KMS-11 (cell line): ENCODE data around the gene THSD8.

ENCODE experiments used
- H2AFZ ChIP-seq: fragments of 200-600 bp; sonication (generic); 2 replicates; pipeline ENCODE4 v1.6.1; 2016; ENCODE audit warnings: antibody characterized with exemption, mixed run types, low read depth
- H3K27ac ChIP-seq: fragments of 200-600 bp; sonication (generic); 2 replicates; pipeline ENCODE4 v1.6.1; 2016; ENCODE audit warnings: mild to moderate bottlenecking, mixed run types
- H3K27me3 ChIP-seq: fragments of 200-600 bp; sonication (generic); 2 replicates; pipeline ENCODE4 v1.6.1; 2017; ENCODE audit warnings: mild to moderate bottlenecking, low read depth, mixed run types, moderate library complexity; ENCODE audit not compliant: insufficient read depth
- H3K36me3 ChIP-seq: fragments of 200-600 bp; sonication (generic); 2 replicates; pipeline ENCODE4 v1.6.1; 2017; ENCODE audit warnings: mild to moderate bottlenecking, mixed run types; ENCODE audit not compliant: insufficient read depth
- H3K4me1 ChIP-seq: fragments of 200-600 bp; sonication (generic); 2 replicates; pipeline ENCODE4 v1.6.1; 2016; ENCODE audit warnings: mild to moderate bottlenecking, low read depth, mixed run types; ENCODE audit not compliant: poor library complexity, severe bottlenecking
- H3K4me2 ChIP-seq: fragments of 200-600 bp; sonication (generic); 2 replicates; pipeline ENCODE4 v1.7.0; 2016; ENCODE audit warnings: mild to moderate bottlenecking, mixed run types
- H3K4me3 ChIP-seq: fragments of 200-600 bp; sonication (generic); IDR thresholded peaks from 2 replicates; pipeline ENCODE4 v1.6.1; 2017; ENCODE audit warnings: low read depth, low read length, mixed read lengths; ENCODE audit not compliant: insufficient read depth
- H3K79me2 ChIP-seq: fragments of 200-600 bp; sonication (generic); 2 replicates; pipeline ENCODE4 v1.6.1; 2016; ENCODE audit warnings: low read depth, mixed run types; ENCODE audit not compliant: insufficient read depth
- H3K9ac ChIP-seq: fragments of 200-600 bp; sonication (generic); 2 replicates; pipeline ENCODE4 v1.6.1; 2016; ENCODE audit warnings: mild to moderate bottlenecking, mixed run types
- H4K20me1 ChIP-seq: fragments of 200-600 bp; sonication (generic); 2 replicates; pipeline ENCODE4 v1.6.1; 2016; ENCODE audit warnings: mild to moderate bottlenecking, mixed run types; ENCODE audit not compliant: insufficient read depth
- TF ChIP-seq, protein P1 (sequence below): fragments of 200-600 bp; sonication (generic); conservative IDR thresholded peaks from 2 replicates; pipeline ENCODE4 v1.6.1; 2017; ENCODE audit warnings: low read depth, mild to moderate bottlenecking, antibody characterized with exemption, low read length, moderate library complexity, mixed read lengths

THSD8 gene

DNA sequence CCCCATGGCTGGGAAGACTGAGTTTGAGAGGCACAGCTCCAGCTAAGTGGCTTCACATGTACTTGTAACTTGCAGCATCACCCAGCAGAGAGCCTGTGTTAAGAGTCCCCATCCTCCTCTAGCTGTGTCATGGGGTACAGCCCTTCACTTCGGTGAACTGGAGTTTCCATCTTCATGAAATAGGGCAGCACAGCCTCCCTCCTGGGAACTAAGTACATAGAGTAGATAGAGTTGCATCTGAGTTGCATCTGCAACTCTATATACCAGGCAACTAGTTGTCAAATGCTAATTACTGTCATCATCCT lies 1.5 kb upstream of the THSD8 start:
- Histone ChIP-seq H3K4me1 (peaks cover 10% of the 10 kb centered on the region), H3K9ac (no peak overlapping the region), H4K20me1 (no peaks in the 10 kb centered on the region), H3K36me3 (no peaks in the 10 kb centered on the region), H2AFZ (no peak overlapping the region), H3K4me3 (no peak overlapping the region), H3K4me2 (no peak overlapping the region), H3K79me2 (no peaks in the 10 kb centered on the region), H3K27me3 (peaks cover 13% of the 10 kb centered on the region), H3K27ac (no peak overlapping the region)
- TF ChIP-seq, protein P1, sequence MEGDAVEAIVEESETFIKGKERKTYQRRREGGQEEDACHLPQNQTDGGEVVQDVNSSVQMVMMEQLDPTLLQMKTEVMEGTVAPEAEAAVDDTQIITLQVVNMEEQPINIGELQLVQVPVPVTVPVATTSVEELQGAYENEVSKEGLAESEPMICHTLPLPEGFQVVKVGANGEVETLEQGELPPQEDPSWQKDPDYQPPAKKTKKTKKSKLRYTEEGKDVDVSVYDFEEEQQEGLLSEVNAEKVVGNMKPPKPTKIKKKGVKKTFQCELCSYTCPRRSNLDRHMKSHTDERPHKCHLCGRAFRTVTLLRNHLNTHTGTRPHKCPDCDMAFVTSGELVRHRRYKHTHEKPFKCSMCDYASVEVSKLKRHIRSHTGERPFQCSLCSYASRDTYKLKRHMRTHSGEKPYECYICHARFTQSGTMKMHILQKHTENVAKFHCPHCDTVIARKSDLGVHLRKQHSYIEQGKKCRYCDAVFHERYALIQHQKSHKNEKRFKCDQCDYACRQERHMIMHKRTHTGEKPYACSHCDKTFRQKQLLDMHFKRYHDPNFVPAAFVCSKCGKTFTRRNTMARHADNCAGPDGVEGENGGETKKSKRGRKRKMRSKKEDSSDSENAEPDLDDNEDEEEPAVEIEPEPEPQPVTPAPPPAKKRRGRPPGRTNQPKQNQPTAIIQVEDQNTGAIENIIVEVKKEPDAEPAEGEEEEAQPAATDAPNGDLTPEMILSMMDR, result no peak

- no peaks in the 10 kb centered on the region for H3K36me3 ChIP-seq
- no peaks in the 10 kb centered on the region for H3K79me2 ChIP-seq
- TF ChIP-seq, protein P1, result no peak
- H3K9ac ChIP-seq, result peak overlapping the region; percentile 52; the same call in 1 of the 2 replicates
- peak overlapping the region; percentile 69; the same call in 1 of the 2 replicates for H3K4me2 ChIP-seq
- H2AFZ ChIP-seq, result peak overlapping the region; percentile 85; the same call in 1 of the 2 replicates
- H3K4me1 ChIP-seq, result peaks cover 5% of the 10 kb centered on the region
- peaks cover 13% of the 10 kb centered on the region for H3K27me3 ChIP-seq
- no peak overlapping the region for H3K4me3 ChIP-seq
- H3K27ac ChIP-seq, result no peak overlapping the region
- H4K20me1 ChIP-seq, result no peaks in the 10 kb centered on the region
These were observed 875 bp upstream of the THSD8 start for GRCh38 chr19:12800923-12801465.

DNA sequence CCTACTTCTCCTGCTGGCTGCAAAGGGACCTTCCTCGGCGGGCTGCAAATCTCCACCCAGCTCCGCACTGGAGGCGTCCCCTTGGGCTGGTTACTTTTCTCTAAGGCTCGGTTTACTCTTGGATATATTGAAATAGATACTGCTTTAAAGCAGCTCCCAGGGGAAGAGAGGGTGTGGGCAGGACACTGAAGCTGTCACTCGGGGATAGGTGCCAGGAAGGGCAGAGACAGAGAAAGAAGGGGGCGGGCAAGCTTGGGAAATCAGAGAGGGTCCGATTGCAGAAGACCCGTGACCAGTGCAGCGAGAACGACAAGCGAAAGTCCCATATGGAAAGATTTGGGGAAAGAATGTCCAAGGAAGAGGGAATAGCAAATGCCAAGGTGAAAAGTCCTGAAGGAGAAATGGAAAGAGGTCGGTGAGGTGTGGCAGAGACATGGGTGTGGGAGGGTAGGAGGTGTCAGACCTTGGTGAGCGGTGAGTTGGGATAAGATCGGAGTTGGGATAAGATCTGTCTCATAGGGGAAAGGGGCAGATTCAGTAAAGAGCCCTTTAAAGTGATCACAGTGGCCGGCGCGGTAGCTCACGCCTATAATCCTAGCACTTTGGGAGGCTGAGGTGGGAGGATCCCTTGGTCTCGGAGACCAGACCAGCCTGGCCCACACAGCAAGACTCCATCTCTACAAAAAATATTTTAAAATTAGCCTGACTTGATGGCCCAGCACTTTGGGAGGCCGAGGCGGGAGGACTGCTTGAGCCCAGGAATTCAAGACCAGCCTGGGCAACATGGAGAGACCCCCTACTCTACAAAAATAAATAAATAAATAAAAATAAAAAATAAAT lies 618 bp downstream of the THSD8 start:
- Histone ChIP-seq H3K9ac (no peak overlapping the region), H3K4me2 (peak overlapping the region; percentile 69)

DNA sequence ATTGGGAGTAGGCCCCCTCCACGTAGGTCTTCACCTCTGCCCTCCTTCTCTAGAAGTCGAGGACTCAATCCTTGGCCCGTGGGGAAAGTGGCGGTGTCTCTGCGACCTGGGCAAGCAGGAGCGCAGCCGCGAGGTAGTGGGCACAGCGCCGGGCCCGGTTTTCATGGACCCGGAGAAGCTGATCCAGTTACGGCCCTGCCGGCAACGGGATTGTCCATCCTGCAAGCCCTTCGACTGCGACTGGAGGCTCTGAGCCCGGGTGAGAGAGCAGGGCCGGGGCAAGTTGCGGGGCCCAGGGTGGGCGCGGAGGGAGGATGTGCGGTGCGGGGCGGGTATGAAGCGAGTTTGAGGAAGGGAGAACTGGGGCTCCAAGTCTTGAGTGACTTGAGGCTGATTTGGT lies 2.2 kb downstream of the THSD8 start:
- Histone ChIP-seq H3K9ac (no peak overlapping the region), H3K4me2 (no peak overlapping the region), H3K4me1 (no peaks in the 10 kb centered on the region)

More for the DNA sequence above, 618 bp downstream of the THSD8 start:
- H3K79me2 ChIP-seq, result no peaks in the 10 kb centered on the region
- no peak overlapping the region for H3K4me3 ChIP-seq
- TF ChIP-seq, protein P1, result no peak
- peaks cover 13% of the 10 kb centered on the region for H3K27me3 ChIP-seq
- H3K4me1 ChIP-seq, result no peaks in the 10 kb centered on the region
- no peaks in the 10 kb centered on the region for H3K36me3 ChIP-seq
- H4K20me1 ChIP-seq, result no peaks in the 10 kb centered on the region
- no peak overlapping the region for H3K27ac ChIP-seq
- peak overlapping the region; percentile 85 for H2AFZ ChIP-seq

More for the DNA sequence above, 2.2 kb downstream of the THSD8 start:
- Histone ChIP-seq H3K79me2 (no peaks in the 10 kb centered on the region), H3K36me3 (no peaks in the 10 kb centered on the region), H2AFZ (no peak overlapping the region), H4K20me1 (no peaks in the 10 kb centered on the region), H3K4me3 (no peak overlapping the region), H3K27ac (no peak overlapping the region), H3K27me3 (peaks cover 13% of the 10 kb centered on the region)
- TF ChIP-seq, protein P1, result no peak
